ENCODE results near the gene ADRB1.
A peak's percentile ranks its signal among the peaks of the same experiment; 100 is the strongest.

ADRB1 gene

GRCh38 chr10:114021717-114022680 lies 21.7 kb upstream of the ADRB1 start:
- Histone ChIP-seq H3K79me2 (ENCODE audit: insufficient read depth, low read length) (no peaks in the 10 kb centered on the region), H3K4me3 (ENCODE audit: low read length, poor library complexity, severe bottlenecking) (no peak overlapping the region), H2AFZ (ENCODE audit: low read length) (peak overlapping the region; percentile 20; the same call in 1 of the 2 replicates), H3K4me2 (ENCODE audit: low read depth, low read length, poor library complexity, severe bottlenecking) (no peak overlapping the region), H3K9me2 (replicated peaks; ENCODE audit: low read depth, low read length) (no peaks in the 10 kb centered on the region), H4K20me1 (ENCODE audit: insufficient read depth, low read length, poor library complexity, severe bottlenecking) (no peaks in the 10 kb centered on the region), H3K9me3 (ENCODE audit: insufficient read depth, low read depth, low read length) (no peaks in the 10 kb centered on the region), H3K27me3 (ENCODE audit: insufficient read depth, low read length, poor library complexity, severe bottlenecking) (no peaks in the 10 kb centered on the region), H3K9ac (ENCODE audit: low read depth, low read length, poor library complexity, severe bottlenecking) (peak overlapping the region; percentile 10), H3F3A (ENCODE audit: low read depth) (peaks cover under 1% of the 10 kb centered on the region; the same call in 1 of the 2 replicates), H3K4me1 (ENCODE audit: insufficient read depth, low read length, poor library complexity, severe bottlenecking) (peaks cover 52% of the 10 kb centered on the region), H3K36me3 (ENCODE audit: insufficient read depth, low read length) (no peaks in the 10 kb centered on the region)
- TF ChIP-seq EZH2phosphoT487 (IDR thresholded peaks at IDR 0.05; ENCODE audit: borderline replicate concordance) (no peak), CTCF (conservative IDR thresholded peaks at IDR 0.05; ENCODE audit: low read length) (no peak)

DNA sequence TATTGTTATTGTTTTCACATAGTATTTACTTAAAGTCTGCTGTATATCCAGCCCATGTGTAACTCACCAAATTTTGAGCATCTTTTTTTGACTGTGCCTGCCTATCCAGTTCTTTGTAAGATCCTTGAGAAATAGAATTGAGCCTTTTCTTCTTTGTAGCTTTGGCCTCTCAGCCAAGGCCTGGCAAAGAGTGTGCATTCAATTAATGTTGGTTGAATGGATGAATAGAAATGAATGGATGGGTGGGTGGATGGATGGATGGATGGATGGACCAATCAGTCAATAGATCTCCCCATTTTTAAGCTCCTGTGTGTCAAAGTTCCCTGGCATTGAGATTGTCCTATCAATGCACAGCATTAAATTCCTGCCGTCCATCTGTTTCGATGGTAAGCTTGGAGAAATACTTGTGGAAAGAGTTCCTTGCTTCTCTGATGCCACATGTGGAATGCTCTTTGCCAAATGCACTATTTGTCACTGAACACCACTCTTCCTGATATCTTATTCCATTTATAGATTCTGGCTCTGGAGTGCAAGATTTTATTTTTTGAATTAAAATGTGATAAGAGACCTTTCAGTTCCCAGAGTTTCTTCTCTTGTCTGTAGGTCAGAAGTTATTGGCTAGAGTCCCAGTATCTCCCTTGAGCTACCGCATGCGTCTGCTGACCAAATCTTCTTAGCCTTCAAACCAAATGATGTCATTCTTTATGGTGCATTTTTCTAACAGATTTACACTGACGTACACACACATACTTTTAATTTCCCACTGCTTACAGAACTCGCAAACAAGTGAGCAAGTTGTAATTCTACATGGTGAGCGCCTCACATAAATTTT lies 20.7 kb upstream of the ADRB1 start:
- H3K36me3 ChIP-seq (ENCODE audit: insufficient read depth, low read length), result no peaks in the 10 kb centered on the region
- H3F3A ChIP-seq (ENCODE audit: low read depth), result peaks cover 5% of the 10 kb centered on the region; the same call in 1 of the 2 replicates

More for the DNA sequence above, 20.7 kb upstream of the ADRB1 start:
- Histone ChIP-seq H2AFZ (ENCODE audit: low read length) (no peak overlapping the region), H3K4me2 (ENCODE audit: low read depth, low read length, poor library complexity, severe bottlenecking) (no peak overlapping the region), H3K4me3 (ENCODE audit: low read length, poor library complexity, severe bottlenecking) (no peak overlapping the region), H3K9me2 (replicated peaks; ENCODE audit: low read depth, low read length) (no peaks in the 10 kb centered on the region), H3K9ac (ENCODE audit: low read depth, low read length, poor library complexity, severe bottlenecking) (no peak overlapping the region), H3K4me1 (ENCODE audit: insufficient read depth, low read length, poor library complexity, severe bottlenecking) (peaks cover 47% of the 10 kb centered on the region), H3K27me3 (ENCODE audit: insufficient read depth, low read length, poor library complexity, severe bottlenecking) (no peaks in the 10 kb centered on the region), H3K9me3 (ENCODE audit: insufficient read depth, low read depth, low read length) (no peaks in the 10 kb centered on the region), H3K79me2 (ENCODE audit: insufficient read depth, low read length) (no peaks in the 10 kb centered on the region), H4K20me1 (ENCODE audit: insufficient read depth, low read length, poor library complexity, severe bottlenecking) (no peaks in the 10 kb centered on the region)
- TF ChIP-seq EZH2phosphoT487 (IDR thresholded peaks at IDR 0.05; ENCODE audit: borderline replicate concordance), result no peak
- no peak for TF ChIP-seq CTCF (conservative IDR thresholded peaks at IDR 0.05; ENCODE audit: low read length)

Data from Loucy (cell line).